HG03439 (cell line): Measurements from ENCODE around the gene SPTSSA.

Experiments used
- ATAC-seq: cut with Tn5 transposase; IDR thresholded peaks from one replicate; pipeline ENCODE4 v1.9.1; 2021; ENCODE audit warnings: mild to moderate bottlenecking, moderate library complexity; ENCODE audit not compliant: unreplicated experiment

Gene SPTSSA

DNA sequence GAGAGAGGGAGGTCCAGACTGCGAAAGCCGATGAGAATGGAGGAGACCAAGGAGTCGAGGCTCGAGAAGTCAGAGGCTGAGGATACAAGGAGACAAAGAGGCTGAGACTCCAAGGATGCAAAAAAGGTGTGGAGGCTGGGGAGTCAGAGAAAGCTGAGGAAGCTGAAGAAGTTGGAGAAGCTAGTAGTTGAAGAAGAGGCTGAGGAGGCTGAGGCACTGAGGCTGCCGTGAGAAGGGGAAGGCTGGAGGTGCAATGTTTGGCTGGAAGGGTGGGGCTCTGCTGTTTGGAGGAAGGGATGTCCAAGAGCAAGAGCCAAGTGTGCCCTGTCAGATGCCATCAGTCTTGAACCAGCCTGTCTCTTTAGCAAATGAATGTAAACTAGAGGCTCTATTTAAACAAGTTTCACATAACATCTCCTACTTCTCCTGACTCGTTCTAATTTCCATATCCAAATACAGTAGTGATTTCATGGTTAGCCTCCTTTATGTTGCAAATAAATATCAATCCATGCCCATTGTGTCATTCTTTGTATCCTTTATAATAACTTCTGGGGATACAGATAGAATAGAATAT lies 10.8 kb upstream of the SPTSSA start:
- ATAC-seq = no peak

DNA sequence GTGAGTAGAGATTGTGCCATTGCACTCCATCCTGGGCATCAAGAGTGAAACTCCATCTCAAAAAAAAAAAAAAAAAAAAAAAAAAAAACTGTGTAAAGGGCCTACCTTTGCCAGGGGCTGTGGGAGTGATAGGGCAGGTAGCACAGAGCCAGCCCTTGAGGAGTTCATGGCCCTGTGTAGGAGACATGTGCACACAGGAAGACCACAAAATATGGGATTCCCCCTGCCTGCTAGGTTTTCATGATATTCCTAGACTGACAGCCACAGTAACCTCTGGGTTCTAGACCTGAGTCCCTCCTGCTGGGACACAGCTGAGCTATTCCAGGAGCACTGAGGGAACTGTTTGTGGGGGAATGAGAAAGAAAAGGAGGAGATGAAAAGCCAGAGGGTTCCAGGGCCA lies 8.3 kb upstream of the SPTSSA start:
- no peak for ATAC-seq

DNA sequence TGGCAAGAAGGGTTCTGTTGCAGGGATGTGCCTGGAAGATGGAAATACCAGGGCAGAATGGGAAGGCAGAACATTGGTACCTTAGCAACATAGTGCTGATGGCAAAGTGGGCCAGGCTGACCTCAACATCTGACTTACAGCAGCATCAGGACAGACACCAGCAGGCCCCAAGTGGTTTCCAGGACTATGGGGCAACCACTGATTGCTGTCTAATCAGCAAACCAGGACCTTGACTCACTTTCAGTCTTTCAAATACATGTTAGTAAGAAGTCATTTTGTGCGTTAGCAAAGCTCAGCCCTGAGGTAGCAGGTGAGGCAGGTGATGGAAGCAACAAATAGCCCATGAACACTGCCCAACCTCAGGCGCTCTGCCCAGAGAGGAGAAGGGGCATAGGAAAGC lies 4.7 kb upstream of the SPTSSA start:
- no peak for ATAC-seq

DNA sequence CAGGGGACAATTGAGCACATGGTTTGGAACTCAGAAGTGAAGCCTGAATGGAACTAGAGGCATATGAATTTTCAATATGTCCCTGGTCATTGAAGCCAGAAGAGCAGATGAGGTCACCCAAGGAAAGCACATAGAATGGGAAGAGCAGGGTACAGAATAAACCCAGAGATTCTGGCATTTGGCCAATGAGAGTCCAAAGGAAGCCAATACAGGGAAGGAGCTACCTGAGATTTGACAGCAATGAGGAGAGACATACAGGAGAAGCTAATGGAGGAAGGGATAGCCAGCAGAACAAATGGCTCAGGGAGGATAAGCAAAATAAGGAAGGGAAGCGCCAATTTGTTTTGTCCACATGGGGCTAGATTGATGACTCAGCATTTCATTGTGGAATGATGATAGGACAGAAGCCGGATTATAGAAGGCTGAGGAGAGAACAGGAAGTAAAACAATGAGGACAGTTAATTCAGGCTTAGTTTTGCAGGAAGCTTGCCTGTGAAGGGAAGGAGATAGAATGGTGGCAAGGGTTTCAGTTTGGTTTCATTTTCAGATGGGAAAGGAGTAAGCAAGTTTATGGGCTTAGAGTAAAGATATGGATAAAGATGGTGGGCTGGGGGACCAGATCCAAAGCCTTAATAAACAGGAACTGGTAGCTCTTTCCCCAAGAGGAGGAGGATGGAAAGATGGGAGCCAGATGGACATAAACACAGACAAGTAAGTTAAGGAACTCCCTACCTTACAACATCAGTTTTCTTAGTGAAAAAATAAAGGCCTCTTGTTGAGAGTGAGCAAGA lies 3.2 kb upstream of the SPTSSA start:
- no peak for ATAC-seq

DNA sequence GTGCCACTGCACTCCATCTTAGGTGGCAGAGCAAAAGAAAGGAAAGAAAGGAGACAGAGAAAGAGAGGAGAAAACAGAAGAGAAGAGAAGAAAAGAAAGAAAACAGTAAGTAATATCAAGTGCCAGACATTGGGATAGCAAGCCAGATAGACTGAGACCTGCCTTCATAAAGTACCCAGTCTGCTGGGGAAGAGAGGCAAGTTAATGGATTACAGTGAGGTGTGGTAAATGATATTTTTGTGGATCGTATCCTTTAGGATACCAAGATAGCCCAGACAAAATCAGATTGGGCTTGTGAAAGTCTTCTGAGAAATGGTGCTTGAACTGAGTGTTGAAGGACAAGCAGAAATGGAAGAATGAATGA lies 1.5 kb upstream of the SPTSSA start:
- ATAC-seq = no peak

DNA sequence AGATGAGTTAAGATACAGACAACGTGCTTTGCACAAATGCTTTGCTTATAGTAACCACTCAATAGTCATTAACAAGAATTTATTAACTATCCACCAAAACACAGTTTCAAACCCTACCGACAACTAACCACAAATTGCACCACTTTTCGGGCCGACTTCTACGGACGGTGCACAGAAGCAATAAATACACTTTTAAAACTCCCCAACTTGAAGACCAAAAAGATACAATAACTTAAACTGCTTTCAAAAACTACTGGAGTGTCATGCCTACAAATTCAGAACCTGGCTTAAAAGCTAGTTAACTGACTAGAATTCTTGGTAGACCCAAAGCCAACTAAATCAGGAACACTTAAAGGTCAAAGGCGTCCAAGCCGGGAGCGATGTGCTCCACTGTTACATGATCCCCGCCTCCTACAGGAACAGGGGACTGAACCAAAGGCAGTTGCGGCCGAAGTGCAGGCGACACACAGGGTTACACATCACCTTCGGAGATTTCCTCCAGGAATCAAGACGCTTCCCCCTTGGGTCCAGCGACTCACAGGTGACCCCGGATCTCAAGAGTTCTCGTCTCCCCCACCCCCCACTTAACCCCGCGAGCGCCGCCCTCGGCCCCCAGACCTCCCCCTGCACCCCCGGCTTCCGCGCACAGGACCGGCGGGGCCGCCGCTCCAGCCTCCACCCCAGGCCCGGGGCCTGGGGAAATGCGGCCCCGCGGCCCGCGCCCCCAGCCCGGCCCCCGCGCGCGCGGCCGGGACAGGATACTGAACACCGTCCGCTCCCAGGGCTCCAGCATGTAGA lies 507 bp downstream of the SPTSSA start:
- peak; percentile 39 for ATAC-seq

DNA sequence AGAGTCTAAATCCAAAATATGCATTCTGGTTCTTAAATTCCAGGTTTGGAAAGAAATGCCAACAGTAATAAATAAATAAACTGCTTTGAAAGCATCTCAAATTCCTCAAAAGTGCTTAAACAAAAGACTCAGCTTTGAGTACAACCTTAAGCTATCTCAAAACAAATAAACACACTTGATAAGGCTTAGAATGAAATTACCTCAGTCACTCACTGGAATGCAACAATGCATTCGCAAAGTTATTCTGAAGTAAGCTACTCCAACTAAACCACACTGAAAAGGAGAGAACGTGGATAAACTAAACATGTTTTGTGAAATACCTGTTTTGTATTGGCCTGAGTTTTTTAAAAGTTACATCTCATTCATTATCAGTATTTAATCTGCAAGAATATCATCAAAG lies 1.2 kb downstream of the SPTSSA start:
- no peak for ATAC-seq

DNA sequence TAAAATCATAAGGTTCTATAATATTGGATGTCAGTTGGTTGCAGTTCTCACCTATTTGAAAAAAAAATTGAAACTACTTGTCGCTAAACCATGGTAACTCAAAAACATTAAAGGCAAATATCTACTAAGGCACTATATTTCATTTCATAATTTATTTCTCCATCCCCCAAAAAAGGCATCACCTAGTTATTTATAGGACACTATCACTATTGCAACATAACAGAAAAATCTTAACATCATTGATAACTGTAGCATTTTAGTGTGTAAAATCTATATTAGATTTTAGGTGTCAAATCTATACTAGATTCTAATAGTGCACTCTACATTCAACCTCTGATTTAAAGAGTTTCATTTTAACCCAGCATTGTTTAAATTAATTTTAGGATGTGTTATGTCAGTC lies 1.7 kb downstream of the SPTSSA start:
- ATAC-seq = no peak

DNA sequence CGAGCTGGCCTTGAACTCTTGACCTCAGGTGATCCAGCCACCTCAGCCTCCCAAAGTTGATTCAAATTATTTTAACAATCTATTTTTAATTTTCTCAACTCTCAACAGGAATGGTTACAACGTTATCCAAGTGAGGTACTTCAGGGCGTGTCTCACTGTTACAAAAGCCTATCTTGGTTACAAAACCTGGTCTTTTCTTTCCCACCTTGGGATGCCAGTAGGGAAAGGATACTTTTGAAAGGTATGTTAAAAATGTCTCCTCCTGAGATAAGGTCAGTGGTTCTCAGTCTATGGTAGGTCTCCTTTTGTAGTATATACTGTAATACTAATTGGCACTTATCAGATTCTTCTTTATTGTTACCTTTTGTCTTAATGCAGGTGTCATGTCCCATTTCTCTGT lies 4.9 kb downstream of the SPTSSA start:
- ATAC-seq = no peak

DNA sequence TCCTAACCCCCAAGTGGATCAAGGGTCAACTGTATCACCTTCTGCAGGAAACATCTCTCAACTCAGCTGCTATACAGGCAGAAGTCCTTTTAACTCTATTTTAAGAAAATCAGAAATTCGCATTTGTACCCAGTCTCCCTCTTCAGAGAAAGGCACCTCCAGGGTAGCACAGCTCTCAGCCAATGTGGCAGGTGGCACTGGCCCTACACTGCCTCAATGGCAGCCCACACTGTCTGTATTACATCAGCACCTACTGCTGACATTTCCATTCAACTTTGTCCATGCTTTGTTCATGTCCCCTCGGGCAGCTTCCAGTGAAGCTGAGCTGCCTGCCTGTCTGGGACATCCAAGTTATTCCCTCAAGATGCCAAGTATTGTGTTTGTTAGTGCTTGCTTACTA lies 8.8 kb downstream of the SPTSSA start:
- no peak for ATAC-seq

DNA sequence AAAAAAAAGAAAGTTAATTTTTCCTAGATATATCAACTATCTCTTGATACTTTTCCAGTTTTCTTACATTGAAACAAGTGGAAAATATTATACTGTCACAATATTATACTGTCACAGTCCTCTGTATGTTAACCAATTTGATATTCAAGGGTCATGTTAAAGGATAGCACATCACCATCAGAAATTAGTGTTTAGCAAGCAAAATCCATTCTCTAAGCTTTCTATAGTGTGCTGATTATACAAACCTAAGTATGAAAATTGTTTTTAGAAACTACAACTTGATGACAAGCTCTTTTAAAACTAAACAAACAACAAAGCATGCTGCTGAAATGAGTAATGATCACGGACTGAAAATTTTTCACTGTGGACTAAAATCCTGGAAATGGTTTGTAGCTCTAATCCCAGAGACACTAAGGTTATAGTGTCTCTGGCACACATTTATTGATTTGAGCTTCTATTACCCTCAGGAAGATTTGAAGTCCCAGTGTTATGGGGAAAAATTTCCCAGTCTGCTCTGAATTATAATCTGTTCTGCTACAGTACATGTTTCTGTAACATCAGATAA lies 9.7 kb downstream of the SPTSSA start:
- ATAC-seq = no peak

DNA sequence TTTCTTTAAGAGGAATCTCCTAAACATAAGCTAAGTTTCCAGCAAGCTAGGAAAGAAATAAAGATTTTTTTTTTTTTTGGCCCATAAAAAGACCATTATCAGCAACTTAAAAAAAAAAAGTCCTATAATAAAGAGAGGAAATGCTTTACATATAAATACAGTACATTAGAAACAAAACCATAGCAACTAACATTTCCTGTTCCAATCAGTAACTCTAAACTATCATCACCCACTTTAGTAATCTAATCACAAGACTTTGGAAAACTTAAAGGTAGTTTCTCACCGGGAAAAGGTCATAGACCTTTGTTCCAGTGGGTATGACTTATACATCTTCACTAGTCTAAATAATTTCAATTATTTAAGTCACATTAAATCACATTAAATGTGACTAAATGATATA lies 11.1 kb downstream of the SPTSSA start:
- ATAC-seq = no peak

DNA sequence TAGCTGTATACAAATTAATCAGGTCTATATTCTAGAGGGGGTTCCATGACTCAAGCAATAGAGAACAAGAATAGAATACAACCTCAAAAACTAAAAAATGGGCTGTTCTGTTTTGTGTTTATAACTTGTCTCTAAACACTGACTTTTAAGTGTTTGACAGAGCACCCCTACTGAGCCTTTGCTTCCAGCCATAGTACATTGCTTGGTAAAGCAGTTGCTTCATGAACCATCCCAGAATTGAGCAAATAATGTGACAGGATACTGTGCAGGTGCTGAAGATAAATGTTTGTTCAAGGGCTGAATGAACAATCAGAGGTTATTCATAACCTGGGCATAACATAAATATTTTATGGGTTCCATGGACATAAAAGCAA lies 11.5 kb downstream of the SPTSSA start:
- ATAC-seq = no peak

DNA sequence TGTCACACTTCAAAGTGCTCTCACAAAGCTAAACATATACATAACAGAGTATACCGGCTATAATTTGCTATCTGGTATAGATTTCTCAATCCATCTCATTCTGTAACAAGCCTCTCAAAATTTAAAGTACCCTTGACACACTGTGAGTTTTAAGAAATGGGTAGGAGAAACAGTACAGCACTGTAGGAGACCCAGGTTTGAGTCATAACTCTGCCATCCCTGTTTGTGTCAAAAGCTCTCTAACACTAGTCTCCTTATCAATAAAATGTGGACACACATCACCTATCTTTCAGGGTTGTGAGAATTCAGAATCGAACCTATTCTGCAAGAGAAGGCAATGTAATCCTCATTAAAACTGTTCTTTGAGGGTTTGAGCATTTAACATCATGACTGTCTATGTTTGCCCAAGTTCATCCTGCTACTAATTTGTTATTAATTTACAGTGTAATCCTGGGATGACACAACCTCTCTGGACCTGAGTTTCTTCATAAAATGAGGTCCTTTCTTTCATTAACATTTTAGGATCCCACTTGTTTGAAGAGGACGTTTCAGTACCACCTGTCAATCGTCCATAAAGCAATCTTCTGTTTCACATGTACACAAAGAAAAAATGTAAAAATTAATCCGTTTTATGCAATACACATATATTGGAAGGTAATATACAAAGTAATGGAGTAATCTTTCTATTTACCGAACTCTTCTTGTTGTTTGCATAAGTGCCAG lies 12.1 kb downstream of the SPTSSA start:
- no peak for ATAC-seq

DNA sequence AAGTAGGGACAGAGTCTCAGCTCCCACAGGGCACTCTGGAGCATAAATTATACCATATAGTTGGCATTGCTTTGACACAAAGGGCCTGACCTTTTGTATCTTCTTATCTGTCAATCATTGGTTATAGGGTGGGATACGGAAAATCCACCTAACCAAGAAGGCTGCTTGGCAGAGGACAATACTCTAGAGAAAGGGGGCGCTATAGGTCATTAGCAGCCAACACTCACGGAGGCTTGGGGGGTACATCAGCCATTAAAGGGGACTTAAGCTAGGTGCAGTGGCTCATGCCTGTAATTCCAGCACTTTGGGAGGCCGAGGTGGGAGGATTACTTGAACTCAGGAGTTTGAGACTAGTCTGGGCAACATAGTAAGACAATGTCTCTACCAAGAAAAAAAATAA lies 22.9 kb downstream of the SPTSSA start:
- no peak for ATAC-seq

DNA sequence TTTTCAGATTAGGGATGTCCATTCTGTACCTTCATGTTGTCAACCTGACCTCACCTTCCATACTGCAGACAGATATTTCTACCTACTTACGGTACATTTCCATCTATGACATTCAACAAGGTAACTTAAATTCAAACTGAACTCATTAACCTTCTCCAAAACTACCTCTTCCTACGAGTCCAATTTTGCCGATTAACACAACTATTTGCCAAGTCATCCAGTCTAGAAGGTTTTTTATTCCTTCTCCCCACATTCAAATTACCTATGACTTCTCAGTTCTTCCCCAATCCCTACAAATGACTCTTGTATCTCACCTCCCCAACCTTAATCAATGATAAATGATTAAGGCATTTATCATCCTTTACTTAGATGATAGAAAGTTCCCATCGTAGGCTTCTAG lies 23.6 kb downstream of the SPTSSA start:
- no peak for ATAC-seq

DNA sequence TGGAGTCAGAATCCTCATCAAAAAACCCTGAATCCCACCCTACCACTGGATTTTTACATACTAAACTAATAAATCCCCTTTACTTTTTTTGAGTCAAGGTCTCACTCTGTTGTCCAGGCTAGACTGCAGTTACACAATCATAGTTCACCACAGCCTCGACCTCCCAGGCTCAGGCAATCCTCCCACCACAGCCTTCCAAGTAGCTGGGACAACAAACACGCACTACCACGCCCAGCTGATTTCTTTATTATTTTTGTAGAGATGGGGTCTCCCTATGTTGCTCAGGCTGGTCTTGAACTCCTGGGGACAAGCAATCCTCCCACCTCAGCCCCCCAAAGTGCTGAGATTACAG lies 24.3 kb downstream of the SPTSSA start:
- ATAC-seq = no peak

DNA sequence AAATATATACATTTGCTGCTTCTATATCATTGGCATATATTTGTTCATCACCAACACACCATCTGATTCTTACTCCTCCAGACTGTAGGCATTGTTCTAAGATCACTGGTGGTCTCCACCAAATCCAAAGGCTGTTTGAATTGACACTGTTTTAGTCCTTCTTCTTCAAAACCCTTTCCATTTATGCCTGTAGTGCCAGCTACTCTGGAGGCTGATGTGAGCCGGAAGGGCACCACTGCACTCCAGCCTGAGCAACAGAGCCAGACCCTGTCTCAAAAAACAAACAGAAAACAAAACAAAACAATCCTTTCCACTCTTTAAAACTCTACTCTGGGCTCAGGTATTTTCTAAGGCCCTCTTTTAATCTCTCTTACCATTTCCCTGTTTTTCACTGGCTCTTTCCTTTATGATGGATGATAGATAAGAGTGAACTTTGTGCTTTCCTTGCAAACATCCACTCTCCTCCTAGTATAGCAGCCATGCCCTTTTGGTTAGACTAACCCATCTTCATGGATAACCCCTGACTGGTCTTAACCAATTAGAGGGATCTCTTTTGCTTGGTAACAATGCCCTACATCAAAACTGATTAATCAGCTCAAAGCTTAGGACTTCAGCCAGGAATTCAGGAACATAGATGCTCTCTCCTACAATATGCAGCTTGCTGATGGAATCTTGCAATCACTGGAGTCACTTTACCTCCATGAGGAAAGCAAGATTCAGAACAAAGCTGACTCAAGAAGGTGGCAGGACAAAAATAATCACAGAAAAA lies 24.9 kb downstream of the SPTSSA start:
- ATAC-seq = no peak

DNA sequence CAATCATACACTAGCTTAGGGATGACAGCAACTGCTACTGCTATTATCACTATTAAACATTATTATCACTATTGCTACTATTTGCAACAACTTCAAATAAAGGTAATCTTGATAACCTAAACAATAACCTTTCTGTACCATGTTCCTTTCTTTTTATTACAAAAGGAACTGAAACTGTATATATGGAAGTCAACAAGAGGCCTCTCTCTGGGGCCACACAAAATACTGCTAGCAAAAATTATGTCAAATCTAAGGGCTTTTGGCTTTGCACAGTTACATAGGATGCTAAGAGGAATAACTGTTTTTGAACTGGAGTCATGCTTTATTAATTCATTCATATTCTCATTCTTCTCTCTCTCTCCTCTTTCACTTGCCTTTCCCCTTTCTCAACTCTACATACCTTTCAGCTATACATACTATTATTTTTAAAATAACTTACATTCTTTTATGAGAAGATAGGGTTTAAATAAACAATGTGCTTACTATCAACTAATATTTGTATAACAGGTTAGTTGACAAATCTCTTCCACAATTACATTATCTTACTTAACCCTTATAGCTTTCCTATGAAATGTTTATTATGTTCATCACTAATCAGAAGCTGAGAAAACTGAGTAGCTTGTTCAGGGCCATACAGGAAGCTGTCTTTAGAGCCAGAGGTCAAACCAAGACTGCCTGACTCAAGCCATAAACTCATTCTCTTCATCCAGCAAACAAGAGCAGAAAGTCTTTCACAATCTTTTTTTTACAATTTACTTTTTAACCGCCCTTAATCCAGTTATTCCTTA lies 25.7 kb downstream of the SPTSSA start:
- ATAC-seq = no peak

DNA sequence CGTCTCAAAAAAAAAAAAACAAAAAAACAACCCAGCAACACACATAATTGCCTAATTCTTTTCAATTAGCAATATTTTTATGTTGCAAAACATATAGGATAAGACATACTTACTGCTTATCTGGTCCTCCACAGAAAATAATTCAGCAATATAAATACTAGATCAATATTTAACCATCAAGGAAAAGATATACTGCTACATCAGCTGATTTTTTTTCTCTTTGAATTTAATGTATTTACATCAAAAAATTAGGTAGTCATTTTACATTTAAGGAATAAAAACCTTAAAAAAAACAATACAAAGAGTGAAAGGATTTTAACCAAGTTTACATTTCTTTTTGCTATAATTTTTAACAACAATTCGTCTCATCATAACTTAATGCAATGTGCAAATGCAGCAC lies 28.1 kb downstream of the SPTSSA start:
- no peak for ATAC-seq
